ACC112 (cell line): ENCODE results near the gene FNIP1.

Source experiments
- H2AFZ ChIP-seq: fragments of 200-600 bp; sonication (generic); one replicate; pipeline ENCODE4 v1.6.0; 2017; ENCODE audit warnings: antibody characterized with exemption, low read length; ENCODE audit not compliant: unreplicated experiment
- H3K27ac ChIP-seq: fragments of 200-600 bp; sonication (generic); 2 replicates; pipeline ENCODE4 v1.5.1; 2014; ENCODE audit warnings: low read depth, mild to moderate bottlenecking, antibody characterized with exemption, low read length, moderate library complexity
- H3K27me3 ChIP-seq: fragments of 200-600 bp; sonication (generic); 2 replicates; pipeline ENCODE4 v1.6.1; 2014; ENCODE audit warnings: mild to moderate bottlenecking, antibody characterized with exemption, low read length, moderate library complexity, mixed read lengths; ENCODE audit not compliant: insufficient read depth
- H3K36me3 ChIP-seq: fragments of 200-600 bp; sonication (generic); 2 replicates; pipeline ENCODE4 v1.6.1; 2016; ENCODE audit warnings: mild to moderate bottlenecking, antibody characterized with exemption, low read length, moderate library complexity, mixed read lengths; ENCODE audit not compliant: insufficient read depth
- H3K4me1 ChIP-seq: fragments of 200-600 bp; sonication (generic); one replicate; pipeline ENCODE4 v1.6.1; 2016; ENCODE audit warnings: low read length, mixed read lengths; ENCODE audit not compliant: insufficient read depth, unreplicated experiment, control insufficient read depth
- H3K4me3 ChIP-seq: fragments of 200-600 bp; sonication (generic); 2 replicates; pipeline ENCODE4 v1.5.1; 2014; ENCODE audit warnings: mild to moderate bottlenecking, low read depth, low read length
- H3K79me2 ChIP-seq: fragments of 200-600 bp; sonication (generic); one replicate; pipeline ENCODE4 v1.6.0; 2016; ENCODE audit warnings: low read length; ENCODE audit not compliant: control insufficient read depth, unreplicated experiment, insufficient read depth

The FNIP1 gene

GRCh38 chr5:131769961-131770360 is 26.9 kb downstream of the FNIP1 start:
- Histone ChIP-seq H3K4me3 (no peak overlapping the region), H3K27ac (no peak overlapping the region), H2AFZ (no peak overlapping the region), H3K27me3 (no peaks in the 10 kb centered on the region), H3K4me1 (no peaks in the 10 kb centered on the region), H3K36me3 (no peaks in the 10 kb centered on the region; the same call in 1 of the 2 replicates), H3K79me2 (peaks cover 90% of the 10 kb centered on the region)

GRCh38 chr5:131769336-131769735 is 27.5 kb downstream of the FNIP1 start:
- H3K36me3 ChIP-seq, result peaks cover 5% of the 10 kb centered on the region; the same call in 1 of the 2 replicates
- no peak overlapping the region for H3K27ac ChIP-seq
- H2AFZ ChIP-seq, result no peak overlapping the region
- no peaks in the 10 kb centered on the region for H3K4me1 ChIP-seq
- no peaks in the 10 kb centered on the region for H3K27me3 ChIP-seq
- H3K79me2 ChIP-seq, result peaks cover 91% of the 10 kb centered on the region
- H3K4me3 ChIP-seq, result no peak overlapping the region

DNA sequence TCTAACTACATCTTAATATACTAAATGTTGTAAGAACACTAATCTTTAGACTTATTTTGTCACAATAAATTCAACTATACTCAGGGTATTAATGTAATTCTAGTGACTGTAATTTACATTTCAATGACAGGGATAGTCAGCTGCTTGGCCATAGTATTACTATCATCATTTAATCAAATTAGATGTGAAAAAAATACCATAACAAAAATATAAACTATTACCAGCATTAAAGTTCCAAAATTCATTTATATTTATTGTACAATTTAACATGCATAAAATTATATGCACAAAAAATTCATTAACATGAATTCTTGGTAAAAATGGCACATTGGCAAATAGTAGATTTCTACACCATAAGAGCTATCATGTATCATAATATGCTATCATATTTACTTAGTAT is 28.9 kb downstream of the FNIP1 start:
- no peak overlapping the region for H3K27ac ChIP-seq
- H3K4me3 ChIP-seq, result no peak overlapping the region
- H3K4me1 ChIP-seq, result no peaks in the 10 kb centered on the region
- H3K27me3 ChIP-seq, result no peaks in the 10 kb centered on the region
- no peak overlapping the region for H2AFZ ChIP-seq
- peaks cover 6% of the 10 kb centered on the region; the same call in 1 of the 2 replicates for H3K36me3 ChIP-seq
- H3K79me2 ChIP-seq, result peaks cover 91% of the 10 kb centered on the region

DNA sequence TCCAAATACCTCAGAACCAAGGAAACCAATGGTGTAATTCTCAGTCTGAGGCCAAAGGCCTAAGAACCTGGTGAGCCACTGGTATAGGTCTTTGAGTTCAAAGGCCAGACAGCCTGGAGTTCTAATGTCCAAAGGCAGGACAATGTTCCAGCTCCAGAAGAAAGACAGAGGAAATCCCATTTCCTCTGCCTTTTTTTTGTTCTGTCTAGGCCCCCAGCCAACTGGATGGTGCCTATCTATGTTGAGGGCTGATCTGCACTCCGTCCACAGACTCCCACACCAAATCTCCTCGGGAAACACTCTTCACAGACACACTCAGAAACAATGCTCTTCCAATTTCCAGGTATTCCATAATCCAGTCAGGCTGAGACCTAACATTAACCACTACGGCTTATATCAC is 30.1 kb downstream of the FNIP1 start:
- Histone ChIP-seq H3K27me3 (no peaks in the 10 kb centered on the region), H2AFZ (no peak overlapping the region), H3K36me3 (peaks cover 6% of the 10 kb centered on the region; the same call in 1 of the 2 replicates), H3K27ac (no peak overlapping the region), H3K79me2 (peaks cover 91% of the 10 kb centered on the region), H3K4me3 (no peak overlapping the region), H3K4me1 (no peaks in the 10 kb centered on the region)

DNA sequence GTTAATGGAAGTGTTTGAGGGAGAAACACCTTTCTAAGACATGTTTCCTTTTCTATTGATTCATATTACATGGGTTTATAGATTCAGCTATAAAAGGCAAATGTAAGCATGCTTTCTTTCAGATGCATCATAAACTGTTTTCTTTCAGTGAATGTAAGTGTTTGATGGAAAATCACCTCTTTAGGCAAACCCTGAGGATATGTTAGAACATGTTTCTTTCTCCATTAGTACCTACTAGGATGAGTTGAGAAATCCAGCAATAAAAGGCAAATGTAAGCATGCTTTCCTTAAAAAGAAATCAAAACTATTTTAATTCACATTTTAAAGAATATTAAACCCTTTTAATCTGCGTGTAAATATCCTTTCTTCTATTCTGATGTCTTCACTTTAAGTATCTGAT is 31.6 kb downstream of the FNIP1 start:
- no peak overlapping the region for H3K4me3 ChIP-seq
- H2AFZ ChIP-seq, result no peak overlapping the region
- H3K79me2 ChIP-seq, result peaks cover 92% of the 10 kb centered on the region
- no peak overlapping the region for H3K27ac ChIP-seq
- no peaks in the 10 kb centered on the region for H3K27me3 ChIP-seq
- no peaks in the 10 kb centered on the region for H3K4me1 ChIP-seq
- H3K36me3 ChIP-seq, result peaks cover 6% of the 10 kb centered on the region; the same call in 1 of the 2 replicates

GRCh38 chr5:131763968-131764367 is 32.8 kb downstream of the FNIP1 start:
- Histone ChIP-seq H3K27me3 (no peaks in the 10 kb centered on the region), H3K36me3 (peaks cover 6% of the 10 kb centered on the region; the same call in 1 of the 2 replicates), H3K4me3 (no peak overlapping the region), H3K27ac (no peak overlapping the region), H2AFZ (no peak overlapping the region), H3K79me2 (peaks cover 93% of the 10 kb centered on the region), H3K4me1 (no peaks in the 10 kb centered on the region)

DNA sequence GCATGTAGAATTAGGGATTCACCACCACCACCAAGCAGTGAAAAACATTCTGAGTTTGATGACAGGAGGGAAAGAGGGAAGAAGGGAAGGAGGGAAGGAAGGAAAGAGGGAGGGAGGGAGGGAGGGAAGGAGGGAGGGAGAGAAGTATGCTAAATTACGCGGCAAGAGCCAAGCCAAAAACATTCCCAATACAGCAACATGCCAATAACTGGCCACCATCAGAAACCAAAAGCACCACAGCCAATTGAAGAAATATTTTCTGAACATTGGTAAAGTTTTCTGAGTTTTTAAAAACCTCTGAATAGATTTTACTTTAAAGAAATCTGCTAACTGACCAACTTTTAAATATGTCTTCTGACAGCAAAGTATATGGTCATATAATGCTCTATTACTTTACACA is 36.0 kb downstream of the FNIP1 start:
- H3K4me3 ChIP-seq, result no peak overlapping the region
- no peak overlapping the region for H2AFZ ChIP-seq
- 0 out of 2 replicates have a peak, but pooled peaks cover 6% of the 10 kb centered on the region for H3K36me3 ChIP-seq
- H3K27ac ChIP-seq, result no peak overlapping the region
- H3K4me1 ChIP-seq, result peaks cover 4% of the 10 kb centered on the region
- H3K27me3 ChIP-seq, result no peaks in the 10 kb centered on the region
- H3K79me2 ChIP-seq, result peaks cover 99% of the 10 kb centered on the region

GRCh38 chr5:131759704-131760103 is 37.1 kb downstream of the FNIP1 start:
- peaks cover 4% of the 10 kb centered on the region for H3K4me1 ChIP-seq
- H3K27me3 ChIP-seq, result no peaks in the 10 kb centered on the region
- no peak overlapping the region for H3K27ac ChIP-seq
- H3K4me3 ChIP-seq, result no peak overlapping the region
- H3K79me2 ChIP-seq, result peaks cover 100% of the 10 kb centered on the region
- H3K36me3 ChIP-seq, result 0 out of 2 replicates have a peak, but pooled peaks cover 5% of the 10 kb centered on the region
- H2AFZ ChIP-seq, result no peak overlapping the region

DNA sequence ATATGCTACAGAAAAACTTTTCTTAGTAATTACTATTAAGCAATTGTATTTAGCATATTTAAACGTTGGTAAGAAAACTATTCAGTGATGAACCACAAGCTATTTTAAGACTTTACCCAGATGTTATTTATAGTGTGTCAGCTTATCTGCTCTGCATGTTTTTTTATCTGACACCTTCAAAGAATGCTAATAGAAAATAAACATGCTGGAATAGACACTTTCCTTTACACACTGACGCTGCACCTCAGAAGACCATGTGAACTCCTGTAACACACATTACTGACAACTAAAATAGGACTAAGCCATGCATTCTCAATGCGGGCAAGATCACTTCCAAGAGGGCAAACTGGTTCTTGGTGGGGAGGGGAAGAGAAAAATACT is 38.3 kb downstream of the FNIP1 start:
- no peak overlapping the region for H3K4me3 ChIP-seq
- no peaks in the 10 kb centered on the region for H3K36me3 ChIP-seq
- H3K79me2 ChIP-seq, result peaks cover 100% of the 10 kb centered on the region
- H3K4me1 ChIP-seq, result peaks cover 4% of the 10 kb centered on the region
- no peaks in the 10 kb centered on the region for H3K27me3 ChIP-seq
- H2AFZ ChIP-seq, result no peak overlapping the region
- H3K27ac ChIP-seq, result no peak overlapping the region

DNA sequence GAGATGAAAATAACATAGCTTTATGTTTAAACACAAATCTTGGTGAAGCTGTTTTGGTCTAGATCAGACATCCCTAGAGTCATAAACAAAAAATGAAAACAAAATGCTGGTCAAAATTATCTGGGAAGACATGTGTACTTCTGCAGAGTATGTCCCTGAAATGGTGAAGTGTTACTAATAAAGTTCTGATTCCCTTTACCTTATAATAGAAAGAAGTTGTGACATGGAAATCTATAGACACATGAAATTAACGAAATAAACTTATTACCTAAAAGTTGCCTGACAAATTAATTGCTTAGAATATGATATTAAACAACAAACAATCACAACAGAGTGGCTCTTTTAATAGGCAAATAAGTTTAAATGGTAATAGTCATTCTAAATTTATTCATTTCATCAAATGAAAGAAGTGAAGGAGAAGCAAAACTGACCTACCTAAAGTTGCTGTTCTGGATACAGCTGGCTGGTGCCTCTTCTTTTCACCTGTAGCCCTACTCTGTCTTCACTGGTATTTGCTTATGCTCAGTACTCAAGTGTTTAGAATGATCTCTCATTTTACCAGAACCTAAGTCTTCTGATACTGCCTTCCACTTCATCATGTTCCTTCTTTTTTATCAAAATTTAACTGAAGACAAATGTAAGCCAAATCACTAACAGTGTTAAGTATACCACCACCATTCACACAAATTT is 38.8 kb downstream of the FNIP1 start:
- no peaks in the 10 kb centered on the region for H3K27me3 ChIP-seq
- H3K4me1 ChIP-seq, result peaks cover 4% of the 10 kb centered on the region
- peaks cover 99% of the 10 kb centered on the region for H3K79me2 ChIP-seq
- H3K27ac ChIP-seq, result no peak overlapping the region
- no peak overlapping the region for H2AFZ ChIP-seq
- H3K4me3 ChIP-seq, result no peak overlapping the region
- H3K36me3 ChIP-seq, result no peaks in the 10 kb centered on the region

- H2AFZ ChIP-seq, result no peak overlapping the region
- H3K27ac ChIP-seq, result no peak overlapping the region
These were observed 39.9 kb downstream of the FNIP1 start for GRCh38 chr5:131756942-131757341.

More at GRCh38 chr5:131756942-131757341, 39.9 kb downstream of the FNIP1 start:
- H3K79me2 ChIP-seq, result peaks cover 97% of the 10 kb centered on the region
- no peaks in the 10 kb centered on the region for H3K27me3 ChIP-seq
- no peak overlapping the region for H3K4me3 ChIP-seq
- H3K4me1 ChIP-seq, result peaks cover 4% of the 10 kb centered on the region
- H3K36me3 ChIP-seq, result no peaks in the 10 kb centered on the region
